Tibial nerve (tissue), 3 donors: Measurements from ENCODE around the gene LYPD5.
"Not testable (repeated sequence)": the region's sequence is repeated elsewhere in the genome, so short reads cannot be mapped to it uniquely, and the experiment has no call there.

Experiments used
- CTCF ChIP-seq, 5 experiments: fragments of 200-600 bp in 3 of 5; fragments of 450-650 bp in 2 of 5; sonication (generic) in 3 of 5; IDR thresholded peaks; one replicate each; pipeline ENCODE4 v1.5.1; 2016 to 2019; ENCODE audit warnings: antibody characterized with exemption in 5 of 5, mild to moderate bottlenecking in 3 of 5, moderate library complexity in 2 of 5
- POLR2A ChIP-seq, 2 donors: fragments of 450-650 bp; IDR thresholded peaks; one replicate each; pipeline ENCODE4 v1.6.1; 2017; ENCODE audit warnings: antibody characterized with exemption in 2 of 2, mild to moderate bottlenecking in 2 of 2, moderate library complexity in 2 of 2

DNA sequence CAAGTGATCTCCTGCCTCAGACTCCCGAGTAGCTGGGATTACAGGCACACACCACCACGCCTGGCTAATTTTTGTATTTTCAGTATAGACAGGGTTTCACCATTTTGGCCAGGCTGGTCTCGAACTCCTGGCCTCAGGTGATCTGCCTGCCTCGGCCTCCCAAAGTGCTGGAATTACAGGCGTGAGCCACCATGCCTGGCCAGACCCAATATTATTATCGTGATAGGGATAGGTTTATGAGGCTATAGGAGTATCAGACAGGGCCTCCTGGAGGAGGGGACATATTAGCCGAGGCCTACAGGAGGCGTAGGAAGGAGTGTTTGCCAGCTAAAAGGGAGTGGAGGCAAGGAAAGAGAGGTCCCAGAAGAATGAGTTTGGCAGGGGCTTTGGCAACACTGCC is 37.6 kb downstream of the LYPD5 start:
- not testable (repeated sequence) for TF ChIP-seq POLR2A, CTCF (IDR thresholded peaks at IDR 0.05)
